ENCODE data around the gene MSI2.

Gene MSI2

GRCh38 chr17:57249520-57249919 is 6.8 kb upstream of the MSI2 start:
- H3K4me3 ChIP-seq (ENCODE audit: low read depth, low read length) = no peak overlapping the region
- no peak for DNase-seq
- H2AFZ ChIP-seq (ENCODE audit: insufficient read depth, low read length, poor library complexity) = no peak overlapping the region
- H2BK12ac ChIP-seq (ENCODE audit: low read length) = no peak overlapping the region
- no peak overlapping the region for H2BK120ac ChIP-seq (ENCODE audit: insufficient read depth, low read length, poor library complexity)
- no peaks in the 10 kb centered on the region for H3K27me3 ChIP-seq (ENCODE audit: insufficient read depth, low read length)
- no peaks in the 10 kb centered on the region for H3K79me1 ChIP-seq (ENCODE audit: low read length)
- H3K23ac ChIP-seq (ENCODE audit: low read length) = no peak overlapping the region
- no peak overlapping the region for H4K91ac ChIP-seq (ENCODE audit: low read depth, low read length)
- H4K8ac ChIP-seq (ENCODE audit: low read depth, low read length) = no peak overlapping the region
- H3K4me2 ChIP-seq (ENCODE audit: low read length) = no peak overlapping the region
- no peak overlapping the region for H2AK5ac ChIP-seq (ENCODE audit: low read length)
- H2BK5ac ChIP-seq (ENCODE audit: low read depth, low read length, poor library complexity) = no peak overlapping the region
- no peak overlapping the region for H3K14ac ChIP-seq (ENCODE audit: low read length)
- no peak overlapping the region for H3K27ac ChIP-seq (ENCODE audit: low read depth, low read length)
- no CpG with 5 or more reads among the region's 1 CpG for WGBS (ENCODE audit: extremely low coverage, insufficient coverage, insufficient read length)
- no peaks in the 10 kb centered on the region for H3K79me2 ChIP-seq (ENCODE audit: control insufficient read depth, insufficient read depth, low read length, poor library complexity)
- H3K9ac ChIP-seq (ENCODE audit: low read length) = no peak overlapping the region
- H3K36me3 ChIP-seq (ENCODE audit: control insufficient read depth in 1 of 2, insufficient read depth in 2 of 2, low read length in 2 of 2) = no peaks in the 10 kb centered on the region
- H3K18ac ChIP-seq (ENCODE audit: low read length) = no peak overlapping the region
- no peak overlapping the region for H3K4ac ChIP-seq (ENCODE audit: low read depth, low read length)
- no peaks in the 10 kb centered on the region for H3K9me3 ChIP-seq (ENCODE audit: insufficient read depth, low read depth, low read length)
- no peaks in the 10 kb centered on the region for H3K4me1 ChIP-seq (ENCODE audit: control insufficient read depth in 1 of 2, insufficient read depth in 2 of 2, low read length in 2 of 2)
- H4K12ac ChIP-seq (ENCODE audit: low read depth, low read length) = no peak overlapping the region

- no peak for DNase-seq
- Histone ChIP-seq H3K4me1 (ENCODE audit: control insufficient read depth in 1 of 2, insufficient read depth in 2 of 2, low read length in 2 of 2) (peaks cover 0 to 2% of the 10 kb centered on the region in 2 experiments), H3K27me3 (ENCODE audit: insufficient read depth, low read length) (no peaks in the 10 kb centered on the region), H3K18ac (ENCODE audit: low read length) (no peak overlapping the region), H3K4me2 (ENCODE audit: low read length) (no peak overlapping the region), H3K4me3 (ENCODE audit: low read depth, low read length) (no peak overlapping the region), H3K27ac (ENCODE audit: low read depth, low read length) (no peak overlapping the region), H2AFZ (ENCODE audit: insufficient read depth, low read length, poor library complexity) (no peak overlapping the region), H2BK120ac (ENCODE audit: insufficient read depth, low read length, poor library complexity) (no peak overlapping the region), H2BK12ac (ENCODE audit: low read length) (no peak overlapping the region), H4K91ac (ENCODE audit: low read depth, low read length) (no peak overlapping the region), H3K79me2 (ENCODE audit: control insufficient read depth, insufficient read depth, low read length, poor library complexity) (peaks cover 1% of the 10 kb centered on the region), H3K79me1 (ENCODE audit: low read length) (peaks cover 4% of the 10 kb centered on the region), H3K14ac (ENCODE audit: low read length) (no peak overlapping the region), H3K23ac (ENCODE audit: low read length) (no peak overlapping the region), H4K8ac (ENCODE audit: low read depth, low read length) (no peak overlapping the region), H2BK5ac (ENCODE audit: low read depth, low read length, poor library complexity) (no peak overlapping the region), H3K36me3 (ENCODE audit: control insufficient read depth in 1 of 2, insufficient read depth in 2 of 2, low read length in 2 of 2) (no peaks in the 10 kb centered on the region), H3K4ac (ENCODE audit: low read depth, low read length) (no peak overlapping the region), H2AK5ac (ENCODE audit: low read length) (no peak overlapping the region), H4K12ac (ENCODE audit: low read depth, low read length) (no peak overlapping the region), H3K9ac (ENCODE audit: low read length) (no peak overlapping the region), H3K9me3 (ENCODE audit: insufficient read depth, low read depth, low read length) (no peaks in the 10 kb centered on the region)
- WGBS (ENCODE audit: extremely low coverage, insufficient coverage, insufficient read length) = no CpG with 5 or more reads among the region's 1 CpG
Observed at GRCh38 chr17:57251211-57251787, 5.0 kb upstream of the MSI2 start.

GRCh38 chr17:57253362-57254065 is 2.8 kb upstream of the MSI2 start:
- no peak overlapping the region for H3K4me3 ChIP-seq (ENCODE audit: low read depth, low read length)
- H3K27ac ChIP-seq (ENCODE audit: low read depth, low read length) = no peak overlapping the region
- no peak overlapping the region for H3K23ac ChIP-seq (ENCODE audit: low read length)
- no peak overlapping the region for H2BK120ac ChIP-seq (ENCODE audit: insufficient read depth, low read length, poor library complexity)
- H3K4me2 ChIP-seq (ENCODE audit: low read length) = no peak overlapping the region
- H3K36me3 ChIP-seq (ENCODE audit: control insufficient read depth in 1 of 2, insufficient read depth in 2 of 2, low read length in 2 of 2) = no peaks in the 10 kb centered on the region
- no CpG with 5 or more reads among the region's 6 CpGs for WGBS (ENCODE audit: extremely low coverage, insufficient coverage, insufficient read length)
- no peak overlapping the region for H3K4ac ChIP-seq (ENCODE audit: low read depth, low read length)
- no peak overlapping the region for H3K14ac ChIP-seq (ENCODE audit: low read length)
- no peaks in the 10 kb centered on the region for H3K27me3 ChIP-seq (ENCODE audit: insufficient read depth, low read length)
- peaks cover 7% of the 10 kb centered on the region for H3K79me2 ChIP-seq (ENCODE audit: control insufficient read depth, insufficient read depth, low read length, poor library complexity)
- H4K12ac ChIP-seq (ENCODE audit: low read depth, low read length) = no peak overlapping the region
- H4K8ac ChIP-seq (ENCODE audit: low read depth, low read length) = no peak overlapping the region
- H3K9ac ChIP-seq (ENCODE audit: low read length) = no peak overlapping the region
- no peak overlapping the region for H2AK5ac ChIP-seq (ENCODE audit: low read length)
- H2AFZ ChIP-seq (ENCODE audit: insufficient read depth, low read length, poor library complexity) = no peak overlapping the region
- H3K79me1 ChIP-seq (ENCODE audit: low read length) = peaks cover 10% of the 10 kb centered on the region
- peak in 1 of 2 donors; percentile 10 for DNase-seq
- no peak overlapping the region for H2BK12ac ChIP-seq (ENCODE audit: low read length)
- H3K18ac ChIP-seq (ENCODE audit: low read length) = no peak overlapping the region
- no peak overlapping the region for H4K91ac ChIP-seq (ENCODE audit: low read depth, low read length)
- H3K9me3 ChIP-seq (ENCODE audit: insufficient read depth, low read depth, low read length) = no peaks in the 10 kb centered on the region
- no peak overlapping the region for H2BK5ac ChIP-seq (ENCODE audit: low read depth, low read length, poor library complexity)
- peaks cover 1 to 3% of the 10 kb centered on the region in 2 experiments for H3K4me1 ChIP-seq (ENCODE audit: control insufficient read depth in 1 of 2, insufficient read depth in 2 of 2, low read length in 2 of 2)

- H3K23ac ChIP-seq (ENCODE audit: low read length) = no peak overlapping the region
- H3K79me1 ChIP-seq (ENCODE audit: low read length) = peaks cover 10% of the 10 kb centered on the region
- peaks cover 9% of the 10 kb centered on the region for H3K79me2 ChIP-seq (ENCODE audit: control insufficient read depth, insufficient read depth, low read length, poor library complexity)
- peak overlapping the region; percentile 91 for H4K8ac ChIP-seq (ENCODE audit: low read depth, low read length)
- peak overlapping the region; percentile 95 for H2AFZ ChIP-seq (ENCODE audit: insufficient read depth, low read length, poor library complexity)
- no peak overlapping the region for H3K9ac ChIP-seq (ENCODE audit: low read length)
- no peak for DNase-seq
- peak overlapping the region; percentile 14 for H2BK5ac ChIP-seq (ENCODE audit: low read depth, low read length, poor library complexity)
- H3K4me1 ChIP-seq (ENCODE audit: control insufficient read depth in 1 of 2, insufficient read depth in 2 of 2, low read length in 2 of 2) = peaks cover 4 to 9% of the 10 kb centered on the region in 2 experiments
- no peak overlapping the region for H3K4ac ChIP-seq (ENCODE audit: low read depth, low read length)
- no peaks in the 10 kb centered on the region for H3K36me3 ChIP-seq (ENCODE audit: control insufficient read depth in 1 of 2, insufficient read depth in 2 of 2, low read length in 2 of 2)
- H2BK120ac ChIP-seq (ENCODE audit: insufficient read depth, low read length, poor library complexity) = no peak overlapping the region
- no peak overlapping the region for H3K14ac ChIP-seq (ENCODE audit: low read length)
- no peak overlapping the region for H3K27ac ChIP-seq (ENCODE audit: low read depth, low read length)
- no peak overlapping the region for H4K12ac ChIP-seq (ENCODE audit: low read depth, low read length)
- peak overlapping the region; percentile 91 for H3K4me3 ChIP-seq (ENCODE audit: low read depth, low read length)
- no peak overlapping the region for H3K18ac ChIP-seq (ENCODE audit: low read length)
- H4K91ac ChIP-seq (ENCODE audit: low read depth, low read length) = peak overlapping the region; percentile 93
- peak overlapping the region; percentile 98 for H3K4me2 ChIP-seq (ENCODE audit: low read length)
- no peak overlapping the region for H2AK5ac ChIP-seq (ENCODE audit: low read length)
- H3K9me3 ChIP-seq (ENCODE audit: insufficient read depth, low read depth, low read length) = no peaks in the 10 kb centered on the region
- no CpG with 5 or more reads among the region's 16 CpGs for WGBS (ENCODE audit: extremely low coverage, insufficient coverage, insufficient read length)
- no peak overlapping the region for H2BK12ac ChIP-seq (ENCODE audit: low read length)
- no peaks in the 10 kb centered on the region for H3K27me3 ChIP-seq (ENCODE audit: insufficient read depth, low read length)
Observed at GRCh38 chr17:57255182-57255775, 1.0 kb upstream of the MSI2 start.
